Choroid plexus epithelial cell (primary cell): ENCODE results near the gene AKR1A1.
A peak's percentile ranks its signal among the peaks of the same experiment; 100 is the strongest.
"Not testable (repeated sequence)": the region's sequence is repeated elsewhere in the genome, so short reads cannot be mapped to it uniquely, and the experiment has no call there.

Source experiments
- DNase-seq: peaks from one replicate; pipeline ENCODE4 v3.0.0-alpha.2; 2010; ENCODE audit warnings: low read depth
- H3K4me3 ChIP-seq: 2 replicates; pipeline ENCODE4 v1.5.1; 2011; ENCODE audit warnings: low read depth, mild to moderate bottlenecking, control low read depth, low read length, moderate library complexity
- CTCF ChIP-seq: conservative IDR thresholded peaks from 2 replicates; pipeline ENCODE4 v1.5.1; 2011; ENCODE audit warnings: low read depth, mild to moderate bottlenecking, control low read depth, inconsistent platforms, low read length, moderate library complexity

Gene AKR1A1

GRCh38 chr1:45518910-45519309 lies 31.7 kb upstream of the AKR1A1 start:
- H3K4me3 ChIP-seq, result peak overlapping the region; percentile 2
- no peak for TF ChIP-seq CTCF
- DNase-seq, result peak; percentile 25

GRCh38 chr1:45519774-45520173 lies 30.9 kb upstream of the AKR1A1 start:
- H3K4me3 ChIP-seq, result peak overlapping the region; percentile 13

GRCh38 chr1:45521413-45522323 lies 29.0 kb upstream of the AKR1A1 start, which contains the start of gene PRDX1:
Gene PRDX1 (minus strand): TSS chr1:45521884. CDS start chr1:45519043, 2,841 bp downstream.
- peak; percentile 17 for TF ChIP-seq CTCF
- DNase-seq, result peak; percentile 97
- peak within 1 kb of the TSS; percentile 97 for H3K4me3 ChIP-seq

More at GRCh38 chr1:45519774-45520173, 30.9 kb upstream of the AKR1A1 start:
- not testable (repeated sequence) for DNase-seq

- TF ChIP-seq CTCF, result no peak
- DNase-seq, result peak; percentile 56
Measured at GRCh38 chr1:45522324-45523104, 28.1 kb upstream of the AKR1A1 start.

GRCh38 chr1:45523516-45523915 lies 27.1 kb upstream of the AKR1A1 start:
- not testable (repeated sequence) for DNase-seq, H3K4me3 ChIP-seq

More at GRCh38 chr1:45522324-45523104, 28.1 kb upstream of the AKR1A1 start:
- H3K4me3 ChIP-seq, result peak overlapping the region; percentile 97

- not testable (repeated sequence) for DNase-seq, H3K4me3 ChIP-seq
Measured at GRCh38 chr1:45523975-45524374, 26.7 kb upstream of the AKR1A1 start.

GRCh38 chr1:45526135-45526644 lies 24.4 kb upstream of the AKR1A1 start:
- no peak for TF ChIP-seq CTCF
- no peak for DNase-seq

GRCh38 chr1:45530632-45531135 lies 19.9 kb upstream of the AKR1A1 start:
- TF ChIP-seq CTCF, result no peak
- H3K4me3 ChIP-seq, result no peak overlapping the region
- DNase-seq, result no peak

More at GRCh38 chr1:45526135-45526644, 24.4 kb upstream of the AKR1A1 start:
- no peak overlapping the region for H3K4me3 ChIP-seq
